GM21576 (cell line): Measurements from ENCODE around the gene PHPT1.
"Not testable (repeated sequence)": the region's sequence is repeated elsewhere in the genome, so short reads cannot be mapped to it uniquely, and the experiment has no call there.

Experiments used
- ATAC-seq: cut with Tn5 transposase; IDR thresholded peaks from one replicate; pipeline ENCODE4 v1.9.1; 2021; ENCODE audit warnings: mild to moderate bottlenecking, moderate library complexity; ENCODE audit not compliant: unreplicated experiment

PHPT1 gene

GRCh38 chr9:136858844-136859757 lies 9.9 kb downstream of the PHPT1 start:
- no peak for ATAC-seq

- ATAC-seq = no peak
Measured at GRCh38 chr9:136860529-136860928, 11.3 kb downstream of the PHPT1 start.

GRCh38 chr9:136860933-136861873 lies 12.0 kb downstream of the PHPT1 start:
- ATAC-seq = no peak

GRCh38 chr9:136861874-136862457 lies 12.8 kb downstream of the PHPT1 start:
- ATAC-seq = no peak

- ATAC-seq = no peak
Measured at GRCh38 chr9:136862849-136863622, 13.8 kb downstream of the PHPT1 start.

GRCh38 chr9:136863623-136864273 lies 14.5 kb downstream of the PHPT1 start:
- ATAC-seq = no peak

GRCh38 chr9:136865041-136865767 lies 16.0 kb downstream of the PHPT1 start:
- ATAC-seq = no peak

- ATAC-seq = no peak
Measured at GRCh38 chr9:136865768-136866103, 16.5 kb downstream of the PHPT1 start.

- ATAC-seq = not testable (repeated sequence)
Measured at GRCh38 chr9:136866898-136867421, 17.8 kb downstream of the PHPT1 start.

- no peak for ATAC-seq
Measured at GRCh38 chr9:136867480-136867879, 18.3 kb downstream of the PHPT1 start.

GRCh38 chr9:136867917-136868316 lies 18.7 kb downstream of the PHPT1 start:
- no peak for ATAC-seq

- no peak for ATAC-seq
Measured at GRCh38 chr9:136868644-136869043, 19.4 kb downstream of the PHPT1 start.

GRCh38 chr9:136869611-136870010 lies 20.4 kb downstream of the PHPT1 start:
- not testable (repeated sequence) for ATAC-seq

GRCh38 chr9:136875155-136875554 lies 25.9 kb downstream of the PHPT1 start:
- ATAC-seq = no peak

GRCh38 chr9:136876476-136876875 lies 27.3 kb downstream of the PHPT1 start:
- ATAC-seq = no peak

GRCh38 chr9:136880651-136881050 lies 31.4 kb downstream of the PHPT1 start:
- no peak for ATAC-seq

- peak; percentile 21 for ATAC-seq
Measured at GRCh38 chr9:136881691-136882108, 32.5 kb downstream of the PHPT1 start.

GRCh38 chr9:136882109-136882946 lies 33.1 kb downstream of the PHPT1 start:
- peak; percentile 25 for ATAC-seq
